A673 (cell line): ENCODE measurements around the gene HTN3. TPM values are rescaled to one million over a fixed set of nuclear protein-coding genes. Genes with fewer than 3 reads are reported as not detected.
"Not testable (repeated sequence)": the region's sequence is repeated elsewhere in the genome, so short reads cannot be mapped to it uniquely, and the experiment has no call there.

Source experiments
- BruUV-seq: library from RNA; stranded (reverse); fragments of 400-500 nt; replicated peaks from 2 replicates; lab custom pipeline; 2021; lab: Mats Ljungman, UMichigan
- CTCF ChIA-PET: fragments of 300-600 bp; sonication (Branson Sonifier 250); formaldehyde crosslinking; loops from one replicate; lab custom pipeline; 2022; ENCODE audit warnings: antibody characterized with exemption; lab: Charles Lee
- POLR2A ChIA-PET: fragments of 300-600 bp; sonication (Branson Sonifier 250); formaldehyde crosslinking; loops from one replicate; lab custom pipeline; 2022; ENCODE audit warnings: antibody characterized with exemption; ENCODE audit not compliant: low non-redundant PET; lab: Charles Lee
- DNase-seq: peaks from one replicate; pipeline ENCODE4 v3.0.0-alpha.2; 2015; ENCODE audit warnings: low spot score
- H3K27ac ChIP-seq: fragments of 200-600 bp; sonication (generic); 2 replicates; pipeline ENCODE4 v1.5.1; 2016; ENCODE audit warnings: mixed run types, low read depth, mild to moderate bottlenecking, mixed read lengths, antibody characterized with exemption, low read length; ENCODE audit not compliant: poor library complexity, severe bottlenecking
- H3K27me3 ChIP-seq: fragments of 200-600 bp; sonication (generic); replicated peaks from 2 replicates; pipeline ENCODE4 v1.6.1; 2017; ENCODE audit warnings: mixed run types, low read depth, mild to moderate bottlenecking, mixed read lengths, antibody characterized with exemption, low read length; ENCODE audit not compliant: insufficient read depth, poor library complexity
- H3K36me3 ChIP-seq: fragments of 200-600 bp; sonication (generic); 2 replicates; pipeline ENCODE4 v1.6.1; 2016; ENCODE audit warnings: mixed run types, mild to moderate bottlenecking, mixed read lengths, antibody characterized with exemption, low read length; ENCODE audit not compliant: insufficient read depth, poor library complexity, severe bottlenecking
- H3K4me1 ChIP-seq: fragments of 200-600 bp; sonication (generic); 2 replicates; pipeline ENCODE4 v1.6.1; 2017; ENCODE audit warnings: mixed run types, mild to moderate bottlenecking, mixed read lengths, antibody characterized with exemption, low read length; ENCODE audit not compliant: insufficient read depth, poor library complexity, severe bottlenecking
- H3K4me3 ChIP-seq: fragments of 200-600 bp; sonication (generic); 2 replicates; pipeline ENCODE4 v1.5.1; 2016; ENCODE audit warnings: low read depth, mixed run types, mild to moderate bottlenecking, mixed read lengths, low read length; ENCODE audit not compliant: poor library complexity, severe bottlenecking
- H3K9me3 ChIP-seq: fragments of 200-600 bp; sonication (generic); 2 replicates; pipeline ENCODE4 v1.6.1; 2016; ENCODE audit warnings: mixed run types, low read depth, mild to moderate bottlenecking, mixed read lengths, antibody characterized with exemption, low read length; ENCODE audit not compliant: poor library complexity, severe bottlenecking
- CTCF ChIP-seq: fragments of 300-800, 200-600 bp; sonication (generic); conservative IDR thresholded peaks from 2 replicates; pipeline ENCODE4 v1.5.1; 2017; ENCODE audit warnings: low read depth, mild to moderate bottlenecking, antibody characterized with exemption, low read length, moderate library complexity, mixed read lengths
- EZH2 ChIP-seq: fragments of 200-600 bp; sonication (generic); IDR thresholded peaks from 2 replicates; pipeline ENCODE4 v1.6.1; 2017; ENCODE audit warnings: borderline replicate concordance, low read depth, mild to moderate bottlenecking, mixed read lengths, antibody characterized with exemption, low read length; ENCODE audit not compliant: poor library complexity, severe bottlenecking
- intact Hi-C: fragments of 100-400 bp; cut with micrococcal nuclease; formaldehyde crosslinking; loops from one replicate; pipeline ENCODE4 v1.10.0; 2022; ENCODE audit not compliant: unreplicated experiment
- total RNA-seq: library from RNA; stranded (reverse); gene quantifications from 2 replicates; pipeline ENCODE4 v1.2.3, GENCODE V29; 2021

HTN3 gene
- total RNA-seq, 1 experiment from 2014 or later = not detected

GRCh38 chr4:70000711-70001110 is 27.5 kb upstream of the HTN3 start:
- H3K4me1 ChIP-seq = no peaks in the 10 kb centered on the region
- H3K9me3 ChIP-seq = no peaks in the 10 kb centered on the region
- DNase-seq = no peak
- CTCF ChIA-PET = no interaction called here
- H3K4me3 ChIP-seq = no peak overlapping the region
- intact Hi-C loops = no loop called here
- POLR2A ChIA-PET = no interaction called here
- TF ChIP-seq CTCF = no peak
- TF ChIP-seq EZH2 = no peak
- H3K27ac ChIP-seq = no peak overlapping the region
- no TSS peak for BruUV-seq
- no peaks in the 10 kb centered on the region for H3K36me3 ChIP-seq
- no peaks in the 10 kb centered on the region for H3K27me3 ChIP-seq

- Histone ChIP-seq H3K9me3 (no peaks in the 10 kb centered on the region), H3K27ac (no peak overlapping the region), H3K36me3 (no peaks in the 10 kb centered on the region), H3K27me3 (no peaks in the 10 kb centered on the region), H3K4me3 (no peak overlapping the region), H3K4me1 (no peaks in the 10 kb centered on the region)
- POLR2A ChIA-PET = no interaction called here
- intact Hi-C loops = no loop called here
- no peak for DNase-seq
- no TSS peak for BruUV-seq
- CTCF ChIA-PET = no interaction called here
- TF ChIP-seq EZH2 (no peak), CTCF (no peak)
Measured at GRCh38 chr4:70002507-70002906, 25.8 kb upstream of the HTN3 start.

GRCh38 chr4:70008771-70009170 is 19.5 kb upstream of the HTN3 start:
- CTCF ChIA-PET = no interaction called here
- no TSS peak for BruUV-seq
- no peak for TF ChIP-seq EZH2
- TF ChIP-seq CTCF = no peak
- POLR2A ChIA-PET = no interaction called here
- Histone ChIP-seq H3K27ac (no peak overlapping the region), H3K27me3 (no peaks in the 10 kb centered on the region), H3K4me3 (no peak overlapping the region), H3K4me1 (no peaks in the 10 kb centered on the region), H3K9me3 (no peaks in the 10 kb centered on the region), H3K36me3 (no peaks in the 10 kb centered on the region)
- intact Hi-C loops = no loop called here
- DNase-seq = no peak

GRCh38 chr4:70019006-70019405 is 9.3 kb upstream of the HTN3 start:
- CTCF ChIA-PET, POLR2A ChIA-PET, H3K27ac ChIP-seq, H3K4me1 ChIP-seq, H3K9me3 ChIP-seq, H3K4me3 ChIP-seq, DNase-seq, H3K27me3 ChIP-seq, H3K36me3 ChIP-seq, intact Hi-C loops, BruUV-seq: not testable (repeated sequence)
